Fibroblast of lung (primary cell): Measurements from ENCODE around the gene SURF6. TPM values are rescaled to one million over a fixed set of nuclear protein-coding genes. Genes with fewer than 3 reads are reported as not detected.

Experiments used
- DNase-seq, 2 donors: peaks; one replicate each; pipeline versions ENCODE4 v3.0.0 to v3.0.0-alpha.2; 2010; ENCODE audit warnings: low read depth in 2 of 2
- H2AFZ ChIP-seq: 2 replicates; pipeline ENCODE4 v1.5.1; 2012; ENCODE audit warnings: low read length, control low read depth, inconsistent platforms
- H3K27ac ChIP-seq: 2 replicates; pipeline ENCODE4 v1.5.1; 2011; ENCODE audit warnings: low read length, control low read depth; ENCODE audit not compliant: insufficient read depth
- H3K27me3 ChIP-seq: 2 replicates; pipeline ENCODE4 v1.5.1; 2011; ENCODE audit warnings: mild to moderate bottlenecking, low read length; ENCODE audit not compliant: control insufficient read depth, insufficient read depth
- H3K36me3 ChIP-seq: 2 replicates; pipeline ENCODE4 v1.5.1; 2011; ENCODE audit warnings: low read length; ENCODE audit not compliant: control insufficient read depth, insufficient read depth
- H3K4me1 ChIP-seq: 2 replicates; pipeline ENCODE4 v1.5.1; 2011; ENCODE audit warnings: low read length; ENCODE audit not compliant: control insufficient read depth, insufficient read depth; ENCODE audit errors: extremely low read depth
- H3K4me2 ChIP-seq: 2 replicates; pipeline ENCODE4 v1.5.1; 2011; ENCODE audit warnings: low read length, control low read depth; ENCODE audit not compliant: insufficient read depth; ENCODE audit errors: extremely low read depth
- H3K4me3 ChIP-seq, 4 experiments: fragments of 200-600 bp in 1 of 4; sonication (generic) in 1 of 4; replicated peaks in 1 of 4; 2 replicates each; pipeline ENCODE4 v1.5.1; 2011 to 2016; ENCODE audit warnings: low read length in 4 of 4, low read depth in 3 of 4, mild to moderate bottlenecking in 3 of 4, control low read depth in 2 of 4, inconsistent platforms in 1 of 4, mixed read lengths in 1 of 4; ENCODE audit not compliant: insufficient read depth in 1 of 4; ENCODE audit errors: control extremely low read depth in 1 of 4
- H3K79me2 ChIP-seq: 2 replicates; pipeline ENCODE4 v1.5.1; 2012; ENCODE audit warnings: mild to moderate bottlenecking, low read length, inconsistent platforms; ENCODE audit not compliant: control insufficient read depth, insufficient read depth
- H3K9ac ChIP-seq: 2 replicates; pipeline ENCODE4 v1.5.1; 2011; ENCODE audit warnings: mild to moderate bottlenecking, low read length, control low read depth; ENCODE audit not compliant: insufficient read depth
- H3K9me3 ChIP-seq: 2 replicates; pipeline ENCODE4 v1.5.1; 2012; ENCODE audit warnings: low read depth, low read length; ENCODE audit not compliant: control insufficient read depth, insufficient read depth
- H4K20me1 ChIP-seq: 2 replicates; pipeline ENCODE4 v1.5.1; 2011; ENCODE audit warnings: low read length; ENCODE audit not compliant: control insufficient read depth, insufficient read depth; ENCODE audit errors: extremely low read depth
- CTCF ChIP-seq, 2 donors: IDR thresholded peaks in 1 of 2; conservative IDR thresholded peaks in 1 of 2; 1 replicate in 1 of 2; 2 replicates in 1 of 2; pipeline ENCODE4 v1.5.1; 2011 to 2012; ENCODE audit warnings: low read length in 2 of 2, control low read depth in 1 of 2, inconsistent platforms in 1 of 2, low read depth in 1 of 2, mild to moderate bottlenecking in 1 of 2
- EZH2 ChIP-seq: IDR thresholded peaks from 2 replicates; pipeline ENCODE4 v1.5.1; 2012; ENCODE audit warnings: low read length, control low read depth, mild to moderate bottlenecking; ENCODE audit errors: missing control alignments
- polyA plus RNA-seq, 2 donors: library from polyadenylated mRNA; depleted of rRNA in 1 of 2; stranded (reverse) in 1 of 2; unstranded in 1 of 2; fragments of >200 nt; gene quantifications; 2 replicates each; pipeline ENCODE4 v1.2.1, GENCODE V29; 2011 to 2012; ENCODE audit warnings: missing spikeins in 1 of 2
- total RNA-seq: library from RNA; depleted of rRNA; stranded (reverse); fragments of >200 nt; gene quantifications from 2 replicates; pipeline ENCODE4 v1.2.1, GENCODE V29; 2014

Gene SURF6
- total and polyA plus RNA-seq, 2 donors (not counting 1 experiment from before 2014, with no cell fraction given) = 4.8 to 8.3 TPM

GRCh38 chr9:133368249-133368881 is 32.4 kb upstream of the SURF6 start:
- no peak for DNase-seq
- peaks cover 94% of the 10 kb centered on the region for H3K79me2 ChIP-seq
- H3K27me3 ChIP-seq = no peaks in the 10 kb centered on the region
- no peak overlapping the region for H3K4me2 ChIP-seq
- H4K20me1 ChIP-seq = peaks cover 10% of the 10 kb centered on the region
- no peaks in the 10 kb centered on the region for H3K9me3 ChIP-seq
- H3K36me3 ChIP-seq = peaks cover 57% of the 10 kb centered on the region
- TF ChIP-seq CTCF (conservative IDR thresholded peaks at IDR 0.05 in 1 of 2, IDR thresholded peaks at IDR 0.05 in 1 of 2; ENCODE audit: low read depth in 1 of 2, low read length in 2 of 2) (no peak), EZH2 (no peak)
- no peak overlapping the region for H3K9ac ChIP-seq
- no peak overlapping the region for H3K27ac ChIP-seq
- H2AFZ ChIP-seq = no peak overlapping the region
- H3K4me3 ChIP-seq = no peak overlapping the region
- peaks cover 12% of the 10 kb centered on the region for H3K4me1 ChIP-seq

- TF ChIP-seq EZH2 = no peak
- TF ChIP-seq CTCF (conservative IDR thresholded peaks at IDR 0.05 in 1 of 2, IDR thresholded peaks at IDR 0.05 in 1 of 2; ENCODE audit: low read depth in 1 of 2, low read length in 2 of 2) = no peak
- no peak for DNase-seq
- H3K9me3 ChIP-seq = no peaks in the 10 kb centered on the region
- H3K27ac ChIP-seq = no peak overlapping the region
- H3K9ac ChIP-seq = no peak overlapping the region
- H3K4me3 ChIP-seq = no peak overlapping the region
- peaks cover 90% of the 10 kb centered on the region for H3K79me2 ChIP-seq
- no peak overlapping the region for H2AFZ ChIP-seq
- H3K4me1 ChIP-seq = peaks cover 12% of the 10 kb centered on the region
- H3K27me3 ChIP-seq = no peaks in the 10 kb centered on the region
- H4K20me1 ChIP-seq = peaks cover 10% of the 10 kb centered on the region
- peaks cover 59% of the 10 kb centered on the region for H3K36me3 ChIP-seq
- no peak overlapping the region for H3K4me2 ChIP-seq
Measured at GRCh38 chr9:133367778-133368177, 31.8 kb upstream of the SURF6 start.

GRCh38 chr9:133367221-133367620 is 31.2 kb upstream of the SURF6 start:
- no peak for TF ChIP-seq CTCF (conservative IDR thresholded peaks at IDR 0.05 in 1 of 2, IDR thresholded peaks at IDR 0.05 in 1 of 2; ENCODE audit: low read depth in 1 of 2, low read length in 2 of 2)
- TF ChIP-seq EZH2 = no peak
- Histone ChIP-seq H3K9ac (no peak overlapping the region), H3K27me3 (no peaks in the 10 kb centered on the region), H3K9me3 (no peaks in the 10 kb centered on the region), H3K36me3 (peaks cover 57% of the 10 kb centered on the region), H4K20me1 (peaks cover 10% of the 10 kb centered on the region), H3K4me2 (no peak overlapping the region), H3K4me3 (no peak overlapping the region), H2AFZ (no peak overlapping the region), H3K27ac (no peak overlapping the region), H3K4me1 (peaks cover 11% of the 10 kb centered on the region), H3K79me2 (peaks cover 86% of the 10 kb centered on the region)
- DNase-seq = no peak
